Endothelial cell (in vitro differentiated cells): ENCODE results near the gene MST1. TPM values are rescaled to one million over a fixed set of nuclear protein-coding genes. Genes with fewer than 3 reads are reported as not detected.
A peak's percentile ranks its signal among the peaks of the same experiment; 100 is the strongest.
"Not testable (repeated sequence)": the region's sequence is repeated elsewhere in the genome, so short reads cannot be mapped to it uniquely, and the experiment has no call there.

Experiments used
- DNase-seq: peaks from one replicate; pipeline ENCODE4 v3.0.0; 2021; ENCODE audit warnings: low spot score
- H3K27ac Mint-ChIP-seq: one replicate; pipeline ENCODE4 v1.8.0; 2021; ENCODE audit warnings: mixed read lengths, inconsistent platforms; ENCODE audit not compliant: unreplicated experiment
- H3K27me3 Mint-ChIP-seq: one replicate; pipeline ENCODE4 v1.8.0; 2021; ENCODE audit warnings: mild to moderate bottlenecking, moderate library complexity, mixed read lengths, inconsistent platforms; ENCODE audit not compliant: unreplicated experiment
- H3K36me3 Mint-ChIP-seq: one replicate; pipeline ENCODE4 v1.8.0; 2021; ENCODE audit warnings: mild to moderate bottlenecking, low read depth, mixed read lengths, inconsistent platforms; ENCODE audit not compliant: unreplicated experiment
- H3K4me1 Mint-ChIP-seq: one replicate; pipeline ENCODE4 v1.8.0; 2021; ENCODE audit warnings: mild to moderate bottlenecking, mixed read lengths, inconsistent platforms; ENCODE audit not compliant: unreplicated experiment
- H3K4me3 Mint-ChIP-seq: one replicate; pipeline ENCODE4 v1.8.0; 2021; ENCODE audit warnings: mild to moderate bottlenecking, mixed read lengths, inconsistent platforms; ENCODE audit not compliant: unreplicated experiment
- H3K9me3 Mint-ChIP-seq: one replicate; pipeline ENCODE4 v1.8.0; 2021; ENCODE audit warnings: mixed read lengths, inconsistent platforms; ENCODE audit not compliant: unreplicated experiment
- CTCF ChIP-seq: fragments of 200-600 bp; sonication (generic); IDR thresholded peaks from one replicate; pipeline ENCODE4 v1.5.0; 2021; ENCODE audit warnings: antibody characterized with exemption; ENCODE audit not compliant: unreplicated experiment
- total RNA-seq: library from RNA; stranded (reverse); fragmentation: NEBNext Ultra II Directional; extraction: Animal tissue kit (Norgen Biotek cat#: 25700); gene quantifications from one replicate; pipeline ENCODE4 v1.2.1, GENCODE V29; 2021; ENCODE audit not compliant: unreplicated experiment

Gene MST1
- total RNA-seq, 1 donor from 2014 or later, result 22.0 TPM

GRCh38 chr3:49699281-49699979 lies 10.2 kb upstream of the MST1 start:
- H3K4me3 Mint-ChIP-seq, result no peak overlapping the region
- no peak overlapping the region for H3K27ac Mint-ChIP-seq
- H3K4me1 Mint-ChIP-seq, result peaks cover 10% of the 10 kb centered on the region
- H3K27me3 Mint-ChIP-seq, result peaks cover 13% of the 10 kb centered on the region
- DNase-seq, result no peak
- H3K9me3 Mint-ChIP-seq, result no peaks in the 10 kb centered on the region
- no peak for TF ChIP-seq CTCF
- H3K36me3 Mint-ChIP-seq, result no peaks in the 10 kb centered on the region

- not testable (repeated sequence) for H3K4me1 Mint-ChIP-seq, H3K36me3 Mint-ChIP-seq, H3K9me3 Mint-ChIP-seq, H3K4me3 Mint-ChIP-seq, DNase-seq, H3K27ac Mint-ChIP-seq, H3K27me3 Mint-ChIP-seq
These were observed 6.2 kb upstream of the MST1 start for GRCh38 chr3:49695350-49696015.

- DNase-seq, H3K4me1 Mint-ChIP-seq, H3K4me3 Mint-ChIP-seq, H3K27ac Mint-ChIP-seq, H3K9me3 Mint-ChIP-seq, H3K36me3 Mint-ChIP-seq, H3K27me3 Mint-ChIP-seq: not testable (repeated sequence)
These were observed 5.3 kb upstream of the MST1 start for GRCh38 chr3:49694409-49695070.

GRCh38 chr3:49691481-49691880 lies 2.2 kb upstream of the MST1 start:
- not testable (repeated sequence) for H3K27ac Mint-ChIP-seq, DNase-seq, H3K4me3 Mint-ChIP-seq, H3K9me3 Mint-ChIP-seq, H3K36me3 Mint-ChIP-seq, H3K27me3 Mint-ChIP-seq
- H3K4me1 Mint-ChIP-seq, result peaks cover 12% of the 10 kb centered on the region

- DNase-seq, H3K27ac Mint-ChIP-seq, H3K36me3 Mint-ChIP-seq, H3K27me3 Mint-ChIP-seq, H3K4me3 Mint-ChIP-seq, H3K9me3 Mint-ChIP-seq: not testable (repeated sequence)
- peaks cover 12% of the 10 kb centered on the region for H3K4me1 Mint-ChIP-seq
These were observed 1.6 kb upstream of the MST1 start for GRCh38 chr3:49690856-49691255.

GRCh38 chr3:49689908-49690624 lies 792 bp upstream of the MST1 start:
- DNase-seq, H3K36me3 Mint-ChIP-seq, H3K9me3 Mint-ChIP-seq, H3K27me3 Mint-ChIP-seq: not testable (repeated sequence)
- Mint-ChIP-seq H3K27ac (peak overlapping the region; percentile 61), H3K4me1 (peaks cover 12% of the 10 kb centered on the region), H3K4me3 (peak overlapping the region; percentile 92)

- H3K36me3 Mint-ChIP-seq, H3K9me3 Mint-ChIP-seq, DNase-seq, H3K27me3 Mint-ChIP-seq: not testable (repeated sequence)
- H3K4me1 Mint-ChIP-seq, result peaks cover 12% of the 10 kb centered on the region
- peak overlapping the region; percentile 92 for H3K4me3 Mint-ChIP-seq
- peak overlapping the region; percentile 70 for H3K27ac Mint-ChIP-seq
These were observed 782 bp downstream of the MST1 start for GRCh38 chr3:49688338-49689045.

- not testable (repeated sequence) for H3K9me3 Mint-ChIP-seq, DNase-seq, H3K27ac Mint-ChIP-seq, H3K36me3 Mint-ChIP-seq, H3K4me3 Mint-ChIP-seq, H3K27me3 Mint-ChIP-seq
- H3K4me1 Mint-ChIP-seq, result peaks cover 12% of the 10 kb centered on the region
These were observed 1.9 kb downstream of the MST1 start for GRCh38 chr3:49687424-49687795.

- DNase-seq, H3K36me3 Mint-ChIP-seq, H3K4me3 Mint-ChIP-seq, H3K27ac Mint-ChIP-seq, H3K9me3 Mint-ChIP-seq, H3K27me3 Mint-ChIP-seq: not testable (repeated sequence)
- H3K4me1 Mint-ChIP-seq, result peaks cover 12% of the 10 kb centered on the region
These were observed 2.4 kb downstream of the MST1 start for GRCh38 chr3:49686769-49687423.

- H3K36me3 Mint-ChIP-seq, result not testable (repeated sequence)
These were observed 2.9 kb downstream of the MST1 start for GRCh38 chr3:49686346-49686745.

More at GRCh38 chr3:49686346-49686745, 2.9 kb downstream of the MST1 start:
- not testable (repeated sequence) for H3K4me3 Mint-ChIP-seq, H3K9me3 Mint-ChIP-seq, DNase-seq, H3K27me3 Mint-ChIP-seq, H3K27ac Mint-ChIP-seq
- H3K4me1 Mint-ChIP-seq, result peaks cover 12% of the 10 kb centered on the region
